HepG2 (cell line): Measurements from ENCODE around the gene PNN. TPM values are rescaled to one million over a fixed set of nuclear protein-coding genes. Genes with fewer than 3 reads are reported as not detected.
A peak's percentile ranks its signal among the peaks of the same experiment; 100 is the strongest.

Source experiments
- BCL3 ChIP-seq: sonication (generic); formaldehyde crosslinking; IDR thresholded peaks from 2 replicates; pipeline ENCODE4 v1.5.1; 2020; ENCODE audit warnings: mild to moderate bottlenecking, missing genetic modification reagents, moderate library complexity
- E2F1 ChIP-seq: sonication (generic); formaldehyde crosslinking; IDR thresholded peaks from 2 replicates; pipeline ENCODE4 v1.5.0; 2020; ENCODE audit warnings: missing genetic modification reagents
- EHMT2 ChIP-seq: fragments of 200-600 bp; sonication (generic); IDR thresholded peaks from 2 replicates; pipeline ENCODE4 v1.7.0; 2017; ENCODE audit warnings: antibody characterized with exemption, low read depth, low read length, borderline replicate concordance
- HMGXB3 ChIP-seq: sonication (generic); formaldehyde crosslinking; IDR thresholded peaks from 2 replicates; pipeline ENCODE4 v1.4.0; 2020; ENCODE audit warnings: missing genetic modification reagents, borderline replicate concordance
- KLF13 ChIP-seq: sonication (generic); formaldehyde crosslinking; IDR thresholded peaks from 2 replicates; pipeline ENCODE4 v1.4.0; 2020; ENCODE audit warnings: mild to moderate bottlenecking, missing genetic modification reagents
- MTERF4 ChIP-seq: sonication (generic); formaldehyde crosslinking; IDR thresholded peaks from 2 replicates; pipeline ENCODE4 v1.8.0; 2023; ENCODE audit warnings: mild to moderate bottlenecking, missing genetic modification reagents
- MTF1 ChIP-seq: sonication (generic); formaldehyde crosslinking; IDR thresholded peaks from 2 replicates; pipeline ENCODE4 v1.5.0; 2020; ENCODE audit warnings: missing genetic modification reagents
- POLR2AphosphoS5 ChIP-seq: IDR thresholded peaks from 2 replicates; pipeline ENCODE4 v1.6.1; 2012; ENCODE audit warnings: low read depth, low read length
- POLR2G ChIP-seq: fragments of 200-400 bp; formaldehyde crosslinking; IDR thresholded peaks from 2 replicates; pipeline ENCODE4 v1.6.1; 2018; ENCODE audit warnings: mild to moderate bottlenecking, low read depth, low read length, moderate library complexity
- PREB ChIP-seq: sonication (generic); formaldehyde crosslinking; IDR thresholded peaks from 2 replicates; pipeline ENCODE4 v1.4.0; 2020; ENCODE audit warnings: missing genetic modification reagents
- PTBP1 ChIP-seq: fragments of 200-400 bp; formaldehyde crosslinking; IDR thresholded peaks from 2 replicates; pipeline ENCODE4 v1.6.1; 2018; ENCODE audit warnings: low read length, low read depth; ENCODE audit not compliant: poor library complexity, severe bottlenecking
- SP1 ChIP-seq, 2 experiments: fragments of 450-650 bp in 1 of 2; sonication (generic) in 1 of 2; formaldehyde crosslinking in 1 of 2; IDR thresholded peaks; 2 replicates each; pipeline versions ENCODE4 v1.4.0 to v1.6.1; 2016 to 2020; ENCODE audit warnings: missing genetic modification reagents in 1 of 2
- TFAP4 ChIP-seq: sonication (generic); IDR thresholded peaks from 2 replicates; pipeline ENCODE4 v1.6.1; 2016; ENCODE audit warnings: low read depth, borderline replicate concordance
- ZFP36L2 ChIP-seq: sonication (generic); formaldehyde crosslinking; IDR thresholded peaks from 2 replicates; pipeline ENCODE4 v1.4.0; 2020; ENCODE audit warnings: missing genetic modification reagents
- ZNF326 ChIP-seq: sonication (generic); formaldehyde crosslinking; IDR thresholded peaks from 2 replicates; pipeline ENCODE4 v1.4.0; 2020; ENCODE audit warnings: missing genetic modification reagents, borderline replicate concordance
- ZNF331 ChIP-seq: sonication (generic); formaldehyde crosslinking; IDR thresholded peaks from 2 replicates; pipeline ENCODE4 v1.4.0; 2020; ENCODE audit warnings: missing genetic modification reagents
- ZNF530 ChIP-seq: sonication (generic); formaldehyde crosslinking; IDR thresholded peaks from 2 replicates; pipeline ENCODE4 v1.5.0; 2020; ENCODE audit warnings: low read depth, mild to moderate bottlenecking, missing genetic modification reagents
- ZNF547 ChIP-seq: sonication (generic); formaldehyde crosslinking; IDR thresholded peaks from 2 replicates; pipeline ENCODE4 v1.5.1; 2020; ENCODE audit warnings: mild to moderate bottlenecking, missing genetic modification reagents
- ZNF570 ChIP-seq: sonication (generic); formaldehyde crosslinking; IDR thresholded peaks from 2 replicates; pipeline ENCODE4 v1.4.0; 2020; ENCODE audit warnings: mild to moderate bottlenecking, missing genetic modification reagents, borderline replicate concordance
- polyA plus RNA-seq, 8 experiments: library from polyadenylated mRNA; depleted of rRNA in 3 of 8; stranded (reverse) in 7 of 8; unstranded in 1 of 8; fragments of >200 nt; fragmentation: Illumina TruSeq in 4 of 8; extraction: Trizol in 4 of 8; gene quantifications; 2 replicates each; pipeline versions ENCODE4 v1.2.1 to v1.2.3, GENCODE V29; 2011 to 2016; ENCODE audit warnings: low read depth in 4 of 8, missing spikeins in 1 of 8, mixed read lengths in 1 of 8; ENCODE audit not compliant: insufficient read depth in 1 of 8
- total RNA-seq, 5 experiments: library from RNA; depleted of rRNA; stranded (reverse); fragments of >200 nt; fragmentation: Illumina TruSeq; extraction: Trizol; gene quantifications; 2 replicates each; pipeline ENCODE4 v1.2.3, GENCODE V29; 2016; ENCODE audit warnings: low read depth in 1 of 5

The PNN gene
- total and polyA plus RNA-seq, 2 of the 13 experiments (the other 11 are each of a cell fraction or from before 2014, with no cell fraction given): 58.0 to 214 TPM

- TF ChIP-seq PREB (CRISPR knock-in tag): 0 out of 2 replicates have a peak, but pooled peaks have one; percentile 22
- peak; percentile 27; the same call in 1 of the 2 replicates for TF ChIP-seq ZNF331 (CRISPR knock-in tag)
- TF ChIP-seq ZFP36L2 (CRISPR knock-in tag): no peak
- no peak for TF ChIP-seq SP1 (IDR thresholded peaks at IDR 0.05)
- no peak for TF ChIP-seq SP1 (CRISPR knock-in tag; IDR thresholded peaks at IDR 0.05)
- no peak for TF ChIP-seq ZNF326 (CRISPR knock-in tag)
- peak; percentile 74; the same call in 1 of the 2 replicates for TF ChIP-seq KLF13 (CRISPR knock-in tag)
- no peak for TF ChIP-seq HMGXB3 (CRISPR knock-in tag)
- TF ChIP-seq POLR2G: peak; percentile 82
- TF ChIP-seq ZNF570 (CRISPR knock-in tag): no peak
- TF ChIP-seq POLR2AphosphoS5: 0 out of 2 replicates have a peak, but pooled peaks have one; percentile 29
- no peak for TF ChIP-seq MTERF4 (CRISPR knock-in tag)
- no peak for TF ChIP-seq ZNF547 (CRISPR knock-in tag)
- TF ChIP-seq TFAP4: no peak
- no peak for TF ChIP-seq ZNF530 (CRISPR knock-in tag)
- TF ChIP-seq EHMT2: no peak
- no peak for TF ChIP-seq MTF1
- TF ChIP-seq BCL3: no peak
- TF ChIP-seq E2F1 (CRISPR knock-in tag): no peak
- peak; percentile 21 for TF ChIP-seq PTBP1
These were observed 9.7 kb downstream of the PNN start (continued) for GRCh38 chr14:39184628-39185255.
